22Rv1 (cell line): ENCODE measurements around the gene NOSTRIN.
"Not testable (repeated sequence)": the region's sequence is repeated elsewhere in the genome, so short reads cannot be mapped to it uniquely, and the experiment has no call there.

Source experiments
- H3K27ac ChIP-seq: fragments of 450-650 bp; 2 replicates; pipeline ENCODE4 v1.5.1; 2017
- CTCF ChIP-seq: fragments of 450-650 bp; IDR thresholded peaks from 2 replicates; pipeline ENCODE4 v1.5.1; 2017; ENCODE audit warnings: mild to moderate bottlenecking
- ZFX ChIP-seq: fragments of 450-650 bp; IDR thresholded peaks from 2 replicates; pipeline ENCODE4 v1.6.1; 2017; ENCODE audit warnings: antibody characterized with exemption, borderline replicate concordance

The NOSTRIN gene

GRCh38 chr2:168767258-168767657 is 35.2 kb upstream of the NOSTRIN start:
- H3K27ac ChIP-seq, result peak overlapping the region; percentile 17; the same call in 1 of the 2 replicates
- TF ChIP-seq CTCF (no peak), ZFX (no peak)

GRCh38 chr2:168768357-168768756 is 34.1 kb upstream of the NOSTRIN start:
- H3K27ac ChIP-seq, result not testable (repeated sequence)

- H3K27ac ChIP-seq, result no peak overlapping the region
- TF ChIP-seq CTCF (no peak), ZFX (no peak)
Measured at GRCh38 chr2:168770796-168771195, 31.6 kb upstream of the NOSTRIN start.

DNA sequence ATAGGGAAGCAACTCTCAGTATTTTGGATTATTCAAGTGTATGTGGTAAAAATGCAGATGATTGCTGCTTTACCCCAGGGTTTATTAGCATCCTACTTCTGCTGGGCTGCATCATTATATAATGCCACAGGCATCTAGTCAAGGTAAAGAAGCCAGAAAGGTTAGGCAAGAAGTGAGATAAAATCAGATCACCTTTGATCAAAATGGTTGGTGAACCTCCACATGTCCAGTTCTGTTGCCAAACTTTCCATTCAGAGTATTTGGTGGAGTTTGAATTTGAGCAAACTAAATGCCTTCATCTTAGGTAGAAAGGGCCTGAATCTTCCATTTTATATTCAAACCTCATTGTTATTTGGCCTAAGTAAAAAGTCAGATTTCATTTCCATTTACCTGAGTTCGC is 29.7 kb upstream of the NOSTRIN start:
- TF ChIP-seq ZFX (no peak), CTCF (no peak)
- no peak overlapping the region for H3K27ac ChIP-seq

GRCh38 chr2:168773128-168773527 is 29.3 kb upstream of the NOSTRIN start:
- TF ChIP-seq CTCF (no peak), ZFX (no peak)
- H3K27ac ChIP-seq, result no peak overlapping the region

DNA sequence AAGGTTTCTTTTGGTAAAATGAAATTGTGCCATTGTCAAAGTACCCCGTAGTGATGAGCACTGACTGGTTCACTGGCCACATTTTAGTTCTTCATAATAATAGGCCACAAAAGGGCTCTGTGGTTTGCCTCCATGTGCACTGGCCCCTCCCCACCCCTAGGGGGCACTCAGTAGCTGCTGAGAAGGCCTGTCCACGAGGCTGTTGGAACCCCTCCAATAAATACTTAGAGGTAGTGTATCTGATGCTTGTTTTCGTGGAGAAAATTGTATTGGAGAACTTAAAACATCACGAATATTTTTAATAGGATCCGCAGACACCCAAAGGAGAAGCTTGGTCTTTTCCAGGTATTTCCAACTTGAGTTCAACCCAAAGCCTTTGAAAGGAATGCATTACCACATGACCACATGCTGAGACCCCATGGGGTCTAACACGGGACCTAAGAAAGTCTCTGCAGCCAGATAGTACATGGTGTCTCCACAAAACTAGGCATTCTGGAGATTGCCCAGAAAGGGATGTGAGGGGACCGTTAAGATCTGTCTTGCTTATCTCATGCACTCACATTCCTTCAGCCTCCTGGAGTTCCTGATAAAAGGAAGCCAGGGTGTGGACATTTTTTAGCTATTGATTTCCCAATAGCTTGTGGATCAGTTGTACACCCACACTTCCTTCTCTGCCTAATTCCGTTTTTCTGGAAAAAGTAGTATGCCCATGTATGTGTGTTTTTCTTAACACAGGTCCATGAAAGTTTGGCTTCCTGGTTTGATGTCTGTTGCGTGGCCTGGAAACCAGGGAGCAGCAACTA is 28.5 kb upstream of the NOSTRIN start:
- TF ChIP-seq ZFX (no peak), CTCF (peak; percentile 77)
- H3K27ac ChIP-seq, result no peak overlapping the region

- H3K27ac ChIP-seq, result no peak overlapping the region
- TF ChIP-seq ZFX (no peak), CTCF (no peak)
Measured at GRCh38 chr2:168775837-168776236, 26.6 kb upstream of the NOSTRIN start.

GRCh38 chr2:168780669-168781071 is 21.8 kb upstream of the NOSTRIN start:
- TF ChIP-seq ZFX, result no peak
- H3K27ac ChIP-seq, result no peak overlapping the region
